HCT116 (cell line): ENCODE results near the gene MT1G. TPM values are rescaled to one million over a fixed set of nuclear protein-coding genes. Genes with fewer than 3 reads are reported as not detected.

Experiments used
- ATAC-seq: fragments of 200-7000 bp; cut with Tn5 transposase; 2 replicates; pipeline ENCODE4 v1.9.1; 2020; ENCODE audit warnings: mild to moderate bottlenecking, moderate library complexity
- BruUV-seq: library from RNA; stranded (reverse); fragments of 400-500 nt; replicated peaks from 2 replicates; lab custom pipeline; 2021; lab: Mats Ljungman, UMichigan
- CTCF ChIA-PET: fragments of 300-600 bp; sonication (Branson Sonifier 250); formaldehyde crosslinking; loops from one replicate; lab custom pipeline; 2021; ENCODE audit warnings: antibody characterized with exemption; lab: Charles Lee
- POLR2A ChIA-PET: fragments of 300-600, 350-600 bp; sonication (Branson Sonifier 250); formaldehyde crosslinking; loops from one replicate; lab custom pipeline; 2021; ENCODE audit warnings: antibody characterized with exemption; lab: Charles Lee
- RAD21 ChIA-PET, 2 experiments: fragments of 300-600 bp; sonication (Branson Sonifier 250); formaldehyde crosslinking; loops; one replicate each; lab custom pipeline; 2023; ENCODE audit warnings: low total read pairs in 2 of 2; ENCODE audit not compliant: uncharacterized antibody in 2 of 2, unreplicated experiment in 2 of 2, low non-redundant PET in 1 of 2; lab: Charles Lee
- DNase-seq: peaks from one replicate; pipeline ENCODE4 v3.0.0-alpha.2; 2010; ENCODE audit warnings: low read depth, low spot score
- H2AFZ ChIP-seq: fragments of 200-600 bp; shearing (Covaris generic), sonication (generic); 2 replicates; pipeline ENCODE4 v1.6.1; 2017; ENCODE audit warnings: low read depth, mixed run types, mixed read lengths, antibody characterized with exemption, low read length; ENCODE audit not compliant: poor library complexity, severe bottlenecking
- H3K27ac ChIP-seq: 2 replicates; pipeline ENCODE4 v1.5.1; 2012; ENCODE audit warnings: low read depth, low read length
- H3K27me3 ChIP-seq: fragments of 200-600 bp; sonication (generic); 2 replicates; pipeline ENCODE4 v1.6.1; 2016; ENCODE audit warnings: mixed run types, low read length, mixed read lengths; ENCODE audit not compliant: insufficient read depth
- H3K36me3 ChIP-seq, 2 experiments: fragments of 200-500 bp in 1 of 2; fragments of 200-600 bp in 1 of 2; sonication (Bioruptor generic) in 1 of 2; sonication (generic) in 1 of 2; 2 replicates each; pipeline versions ENCODE4 v1.5.1 to v1.6.1; 2014 to 2016; ENCODE audit warnings: low read length in 2 of 2, inconsistent platforms in 1 of 2, mixed read lengths in 1 of 2, mixed run types in 1 of 2; ENCODE audit not compliant: insufficient read depth in 2 of 2, control insufficient read depth in 1 of 2
- H3K4me1 ChIP-seq, 2 experiments: fragments of 200-600 bp in 1 of 2; sonication (generic) in 1 of 2; 2 replicates each; pipeline versions ENCODE4 v1.5.1 to v1.6.1; 2012 to 2017; ENCODE audit warnings: low read length in 2 of 2, inconsistent platforms in 1 of 2, mild to moderate bottlenecking in 1 of 2, mixed read lengths in 1 of 2, mixed run types in 1 of 2, moderate library complexity in 1 of 2; ENCODE audit not compliant: insufficient read depth in 2 of 2, control insufficient read depth in 1 of 2
- H3K4me2 ChIP-seq: fragments of 200-600 bp; sonication (generic); 2 replicates; pipeline ENCODE4 v1.6.1; 2017; ENCODE audit warnings: mixed run types, low read length, mixed read lengths
- H3K4me3 ChIP-seq, 2 experiments: fragments of 200-600 bp in 1 of 2; sonication (generic) in 1 of 2; replicated peaks in 1 of 2; 2 replicates each; pipeline ENCODE4 v1.5.1; 2011 to 2016; ENCODE audit warnings: low read length in 2 of 2, control low read depth in 1 of 2, low read depth in 1 of 2, mild to moderate bottlenecking in 1 of 2, mixed read lengths in 1 of 2, mixed run types in 1 of 2
- H3K79me2 ChIP-seq: fragments of 200-600 bp; sonication (generic); 2 replicates; pipeline ENCODE4 v1.6.1; 2017; ENCODE audit warnings: mild to moderate bottlenecking, mixed run types, low read length, moderate library complexity, mixed read lengths; ENCODE audit not compliant: insufficient read depth
- H3K9ac ChIP-seq: fragments of 200-600 bp; sonication (generic); 2 replicates; pipeline ENCODE4 v1.6.1; 2016; ENCODE audit warnings: low read length, mixed read lengths
- H3K9me2 ChIP-seq: fragments of 200-600 bp; sonication (generic), shearing (Covaris generic); 2 replicates; pipeline ENCODE4 v1.6.1; 2017; ENCODE audit warnings: mixed run types, mild to moderate bottlenecking, moderate library complexity; ENCODE audit not compliant: insufficient read depth
- H3K9me3 ChIP-seq, 2 experiments: fragments of 200-500 bp in 1 of 2; fragments of 200-600 bp in 1 of 2; sonication (Bioruptor generic) in 1 of 2; sonication (generic) in 1 of 2; 2 replicates each; pipeline ENCODE4 v1.6.1; 2014 to 2017; ENCODE audit warnings: low read length in 2 of 2, mixed read lengths in 2 of 2, inconsistent platforms in 1 of 2, low read depth in 1 of 2, mild to moderate bottlenecking in 1 of 2, mixed run types in 1 of 2, moderate library complexity in 1 of 2; ENCODE audit not compliant: control insufficient read depth in 1 of 2, insufficient read depth in 1 of 2
- H4K20me1 ChIP-seq: fragments of 200-600 bp; sonication (generic), shearing (Covaris generic); 2 replicates; pipeline ENCODE4 v1.6.1; 2017; ENCODE audit warnings: mixed run types, mild to moderate bottlenecking, moderate library complexity; ENCODE audit not compliant: insufficient read depth
- ATF3 ChIP-seq: IDR thresholded peaks from 2 replicates; pipeline ENCODE4 v1.6.1; 2012
- EZH2 ChIP-seq: fragments of 200-600 bp; sonication (generic); IDR thresholded peaks from 2 replicates; pipeline ENCODE4 v1.6.1; 2017; ENCODE audit warnings: antibody characterized with exemption, mixed run types
- MAX ChIP-seq: IDR thresholded peaks from 2 replicates; pipeline ENCODE4 v1.6.1; 2012
- REST ChIP-seq: IDR thresholded peaks from 2 replicates; pipeline ENCODE4 v1.6.1; 2012; ENCODE audit warnings: low read depth
- YY1 ChIP-seq: IDR thresholded peaks from 2 replicates; pipeline ENCODE4 v1.6.1; 2011; ENCODE audit warnings: low read length, low read depth, moderate library complexity, mild to moderate bottlenecking; ENCODE audit not compliant: insufficient replicate concordance; ENCODE audit errors: extremely low read depth
- ZBTB33 ChIP-seq: IDR thresholded peaks from 2 replicates; pipeline ENCODE4 v1.6.1; 2011; ENCODE audit warnings: mild to moderate bottlenecking, low read length, moderate library complexity; ENCODE audit not compliant: insufficient replicate concordance; ENCODE audit errors: extremely low read depth
- ZNF274 ChIP-seq: fragments of 200-500 bp; sonication (Bioruptor generic); IDR thresholded peaks from 2 replicates; pipeline ENCODE4 v1.6.1; 2014; ENCODE audit warnings: mild to moderate bottlenecking, low read depth, low read length, inconsistent platforms
- intact Hi-C: fragments of 100-400 bp; cut with micrococcal nuclease; formaldehyde crosslinking; loops from 2 replicates; pipeline ENCODE4 v1.10.0; 2022
- total RNA-seq: library from RNA; stranded (reverse); gene quantifications from one replicate; pipeline ENCODE4 v1.2.1, GENCODE V29; 2021; ENCODE audit not compliant: unreplicated experiment
- TF ChIP-seq, protein P1 (sequence below), 3 experiments: fragments of 200-600 bp in 1 of 3; sonication (generic) in 1 of 3; IDR thresholded peaks in 2 of 3; conservative IDR thresholded peaks in 1 of 3; 2 replicates each; pipeline ENCODE4 v1.5.1; 2012 to 2017; ENCODE audit warnings: low read depth in 2 of 3, low read length in 2 of 3, antibody characterized with exemption in 1 of 3, borderline replicate concordance in 1 of 3, control low read depth in 1 of 3, mild to moderate bottlenecking in 1 of 3, mixed read lengths in 1 of 3, mixed run types in 1 of 3, moderate library complexity in 1 of 3; ENCODE audit not compliant: insufficient read depth in 1 of 3

The MT1G gene
- total RNA-seq, 1 experiment from 2014 or later: 1.2 TPM

DNA sequence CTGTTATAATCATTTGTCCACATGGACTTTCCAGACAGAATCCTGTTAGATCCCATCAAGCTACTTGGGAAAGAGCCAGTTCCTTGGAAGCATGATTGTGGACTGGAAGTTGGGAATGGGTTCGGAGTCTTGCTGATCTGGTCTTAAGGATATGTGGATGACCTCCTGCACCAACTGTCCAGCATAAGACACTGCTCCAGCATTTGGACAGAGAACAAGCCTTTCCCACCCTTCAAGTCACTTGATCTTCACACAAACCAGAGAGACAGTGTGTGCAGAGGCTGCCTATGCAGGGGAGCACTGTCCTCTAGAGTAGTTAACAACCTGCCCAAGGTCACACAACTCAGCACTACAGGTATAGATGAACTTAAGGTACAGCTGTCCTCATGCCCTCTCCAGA, 22.0 kb downstream of the MT1G start (continued):
- TF ChIP-seq ZBTB33 (no peak), MAX (no peak), REST (no peak), YY1 (no peak), ZNF274 (no peak)

- no peaks in the 10 kb centered on the region for H4K20me1 ChIP-seq
- no peak for ATAC-seq
- H3K4me3 ChIP-seq: no peak overlapping the region
- no TSS peak for BruUV-seq
- no peak overlapping the region for H3K27ac ChIP-seq
- H2AFZ ChIP-seq: no peak overlapping the region
- H3K27me3 ChIP-seq: no peaks in the 10 kb centered on the region
- no peaks in the 10 kb centered on the region for H3K9me2 ChIP-seq
- POLR2A ChIA-PET: no interaction called here
- CTCF ChIA-PET: no interaction called here
- no peaks in the 10 kb centered on the region for H3K36me3 ChIP-seq
- no peak overlapping the region for H3K4me2 ChIP-seq
- H3K9me3 ChIP-seq: no peaks in the 10 kb centered on the region
- H3K4me1 ChIP-seq: peaks cover 11 to 21% of the 10 kb centered on the region in 2 experiments
- TF ChIP-seq EZH2 (no peak), ATF3 (no peak)
- TF ChIP-seq, protein P1, sequence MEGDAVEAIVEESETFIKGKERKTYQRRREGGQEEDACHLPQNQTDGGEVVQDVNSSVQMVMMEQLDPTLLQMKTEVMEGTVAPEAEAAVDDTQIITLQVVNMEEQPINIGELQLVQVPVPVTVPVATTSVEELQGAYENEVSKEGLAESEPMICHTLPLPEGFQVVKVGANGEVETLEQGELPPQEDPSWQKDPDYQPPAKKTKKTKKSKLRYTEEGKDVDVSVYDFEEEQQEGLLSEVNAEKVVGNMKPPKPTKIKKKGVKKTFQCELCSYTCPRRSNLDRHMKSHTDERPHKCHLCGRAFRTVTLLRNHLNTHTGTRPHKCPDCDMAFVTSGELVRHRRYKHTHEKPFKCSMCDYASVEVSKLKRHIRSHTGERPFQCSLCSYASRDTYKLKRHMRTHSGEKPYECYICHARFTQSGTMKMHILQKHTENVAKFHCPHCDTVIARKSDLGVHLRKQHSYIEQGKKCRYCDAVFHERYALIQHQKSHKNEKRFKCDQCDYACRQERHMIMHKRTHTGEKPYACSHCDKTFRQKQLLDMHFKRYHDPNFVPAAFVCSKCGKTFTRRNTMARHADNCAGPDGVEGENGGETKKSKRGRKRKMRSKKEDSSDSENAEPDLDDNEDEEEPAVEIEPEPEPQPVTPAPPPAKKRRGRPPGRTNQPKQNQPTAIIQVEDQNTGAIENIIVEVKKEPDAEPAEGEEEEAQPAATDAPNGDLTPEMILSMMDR (IDR thresholded peaks at IDR 0.05 in 2 of 3, conservative IDR thresholded peaks at IDR 0.05 in 1 of 3; ENCODE audit: borderline replicate concordance in 1 of 3, insufficient read depth in 1 of 3, low read depth in 2 of 3, low read length in 2 of 3): no peak
- TF ChIP-seq, all 23 proteins: peak for 0
- RAD21 ChIA-PET: no interaction called here
- H3K79me2 ChIP-seq: no peaks in the 10 kb centered on the region
- no peak for DNase-seq
- no peak overlapping the region for H3K9ac ChIP-seq
- intact Hi-C loops: no loop called here
Observed at GRCh38 chr16:56645311-56645710, 22.6 kb downstream of the MT1G start.
